Subcutaneous adipose tissue (tissue), 4 donors: ENCODE data around the gene PIAS4. TPM values are rescaled to one million over a fixed set of nuclear protein-coding genes. Genes with fewer than 3 reads are reported as not detected.

Source experiments
- CTCF ChIP-seq: fragments of 450-650 bp; IDR thresholded peaks from one replicate; pipeline ENCODE4 v1.5.1; 2016; ENCODE audit warnings: low read depth, mild to moderate bottlenecking, control low read depth, antibody characterized with exemption, moderate library complexity
- total RNA-seq, 4 donors: library from RNA; depleted of rRNA; stranded (reverse); fragments of >200 nt; gene quantifications; one replicate each; pipeline ENCODE4 v1.1.0, GENCODE V29; 2016

PIAS4 gene
- 10 to 100 TPM in 3 of 4 donors, 1 to 10 TPM in 1; 7.7 to 50.4 (median 16.1) TPM for total RNA-seq

- TF ChIP-seq CTCF: no peak
Measured at GRCh38 chr19:4007021-4007835, at the start of gene PIAS4. PIAS4 (plus strand) TSS chr19:4007736; CDS start chr19:4007761, 25 bp downstream.

- no peak for TF ChIP-seq CTCF
Measured at GRCh38 chr19:3958836-3959765, 48.4 kb upstream of the PIAS4 start.

GRCh38 chr19:3959766-3960131 lies 47.8 kb upstream of the PIAS4 start:
- TF ChIP-seq CTCF: no peak

GRCh38 chr19:3961007-3961406 lies 46.5 kb upstream of the PIAS4 start:
- no peak for TF ChIP-seq CTCF

- TF ChIP-seq CTCF: no peak
Measured at GRCh38 chr19:3963458-3964255, 43.9 kb upstream of the PIAS4 start.

GRCh38 chr19:3964256-3965194 lies 43.0 kb upstream of the PIAS4 start:
- no peak for TF ChIP-seq CTCF
